HG03457 (cell line): Measurements from ENCODE around the gene CCND2.

ENCODE experiments used
- ATAC-seq: cut with Tn5 transposase; IDR thresholded peaks from one replicate; pipeline ENCODE4 v1.9.1; 2021; ENCODE audit warnings: moderate number of reproducible peaks; ENCODE audit not compliant: unreplicated experiment

Gene CCND2

GRCh38 chr12:4275870-4276301 lies 2.3 kb downstream of the CCND2 start:
- ATAC-seq, result no peak

DNA sequence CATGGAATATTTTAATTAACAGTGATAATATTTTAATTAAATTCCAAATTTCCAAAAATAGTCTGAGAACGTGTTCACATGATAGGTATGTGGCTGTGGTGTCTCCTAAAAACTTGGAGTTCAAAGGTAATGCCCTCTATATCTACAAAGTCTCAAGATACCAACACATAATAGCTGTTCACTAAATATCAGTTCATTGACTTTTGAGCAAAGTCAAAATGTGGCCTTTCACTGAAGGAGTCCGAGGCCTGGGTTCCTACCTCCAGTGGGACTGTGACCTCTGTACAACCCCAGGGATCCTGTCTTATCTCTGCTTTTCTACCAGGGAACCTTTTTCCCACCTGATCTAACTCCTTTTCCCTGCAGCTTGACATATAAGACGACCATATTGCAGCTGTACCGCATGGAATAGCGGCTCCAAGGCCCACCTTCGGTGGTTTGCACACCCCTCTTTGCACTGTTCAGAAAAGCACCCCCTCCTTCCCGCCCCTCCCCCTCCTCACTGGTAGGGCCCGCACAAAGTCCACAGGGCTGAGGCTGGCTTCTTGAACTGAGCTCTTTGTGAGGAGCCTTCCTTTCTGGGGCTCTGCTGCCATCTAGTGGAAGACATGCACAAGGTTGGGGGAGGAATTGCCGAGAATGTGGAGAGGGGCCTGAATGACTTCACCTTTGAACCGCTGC lies 3.1 kb downstream of the CCND2 start:
- no peak for ATAC-seq

DNA sequence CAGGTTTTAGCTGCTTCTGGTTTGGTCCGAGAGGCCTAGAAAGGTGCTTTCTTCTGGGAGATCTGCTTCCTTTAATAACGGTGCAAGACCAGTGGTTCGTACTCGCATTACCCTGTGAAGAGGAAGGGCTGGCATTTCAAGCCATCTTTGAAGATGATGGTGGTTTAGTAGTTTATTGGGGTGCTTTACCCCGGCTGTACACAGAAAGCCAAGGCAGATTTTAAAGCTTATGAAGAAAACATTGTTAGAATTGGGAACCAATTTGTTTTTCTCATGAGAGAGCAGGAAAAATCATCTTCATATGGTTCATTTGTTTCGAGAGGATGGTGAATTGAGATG lies 3.6 kb downstream of the CCND2 start:
- no peak for ATAC-seq

DNA sequence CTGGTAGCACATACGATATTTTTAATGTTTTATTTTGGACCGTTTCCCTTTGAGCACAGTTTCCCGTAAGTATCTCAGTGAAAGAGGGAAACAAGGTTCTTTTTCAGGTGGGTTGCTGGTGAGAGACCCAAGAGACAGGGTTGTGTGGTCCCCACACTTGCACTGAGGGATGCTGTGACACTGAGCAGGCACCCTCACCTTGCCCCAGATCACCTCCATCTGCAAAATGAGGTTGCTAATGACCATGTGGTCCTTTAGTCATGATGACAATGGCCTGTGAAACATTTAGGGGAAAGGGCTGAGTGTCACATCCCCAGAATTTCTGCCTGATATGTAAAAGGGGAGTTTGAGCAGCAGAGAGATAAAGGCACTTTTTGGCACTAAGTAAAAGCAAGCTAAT lies 4.3 kb downstream of the CCND2 start:
- ATAC-seq, result no peak

DNA sequence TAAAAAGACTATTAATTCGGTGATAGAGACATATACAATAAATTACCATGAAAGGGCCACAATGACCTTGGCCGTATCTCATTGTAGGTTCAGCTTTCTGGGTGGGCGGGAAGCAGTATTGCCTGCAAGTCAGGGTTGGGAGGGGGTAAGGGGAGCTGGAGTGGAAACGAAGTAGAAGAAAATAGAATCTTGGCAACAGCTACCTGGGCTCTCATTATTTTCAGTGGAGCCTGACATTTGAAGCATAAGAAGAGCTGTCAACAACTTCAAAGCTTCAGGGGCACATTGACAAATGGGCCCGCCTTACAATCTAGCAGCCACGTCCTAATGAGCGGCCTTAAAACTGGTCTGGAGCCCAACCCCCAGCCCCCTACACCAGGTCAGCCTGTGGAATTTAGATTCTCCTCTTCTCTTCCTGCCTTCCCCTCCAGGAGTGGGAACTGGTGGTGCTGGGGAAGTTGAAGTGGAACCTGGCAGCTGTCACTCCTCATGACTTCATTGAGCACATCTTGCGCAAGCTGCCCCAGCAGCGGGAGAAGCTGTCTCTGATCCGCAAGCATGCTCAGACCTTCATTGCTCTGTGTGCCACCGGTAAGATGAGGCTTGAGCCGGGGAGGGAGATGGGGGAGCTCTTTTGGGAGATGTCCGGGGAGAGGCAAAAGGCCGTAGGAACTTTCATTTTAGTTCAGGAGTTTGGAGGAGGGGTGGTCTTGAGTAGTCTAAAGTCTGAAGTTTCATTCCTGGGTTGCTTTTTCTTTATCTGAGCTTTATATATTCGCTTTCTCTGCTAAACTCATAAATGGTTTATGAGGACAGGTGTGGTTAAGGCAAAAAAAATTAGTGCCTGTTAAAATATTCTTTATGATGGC lies 5.0 kb downstream of the CCND2 start:
- ATAC-seq, result no peak

GRCh38 chr12:4279198-4279690 lies 5.7 kb downstream of the CCND2 start:
- no peak for ATAC-seq

- no peak for ATAC-seq
Measured at GRCh38 chr12:4280351-4281163, 7.0 kb downstream of the CCND2 start.

GRCh38 chr12:4281173-4281654 lies 7.7 kb downstream of the CCND2 start:
- no peak for ATAC-seq

DNA sequence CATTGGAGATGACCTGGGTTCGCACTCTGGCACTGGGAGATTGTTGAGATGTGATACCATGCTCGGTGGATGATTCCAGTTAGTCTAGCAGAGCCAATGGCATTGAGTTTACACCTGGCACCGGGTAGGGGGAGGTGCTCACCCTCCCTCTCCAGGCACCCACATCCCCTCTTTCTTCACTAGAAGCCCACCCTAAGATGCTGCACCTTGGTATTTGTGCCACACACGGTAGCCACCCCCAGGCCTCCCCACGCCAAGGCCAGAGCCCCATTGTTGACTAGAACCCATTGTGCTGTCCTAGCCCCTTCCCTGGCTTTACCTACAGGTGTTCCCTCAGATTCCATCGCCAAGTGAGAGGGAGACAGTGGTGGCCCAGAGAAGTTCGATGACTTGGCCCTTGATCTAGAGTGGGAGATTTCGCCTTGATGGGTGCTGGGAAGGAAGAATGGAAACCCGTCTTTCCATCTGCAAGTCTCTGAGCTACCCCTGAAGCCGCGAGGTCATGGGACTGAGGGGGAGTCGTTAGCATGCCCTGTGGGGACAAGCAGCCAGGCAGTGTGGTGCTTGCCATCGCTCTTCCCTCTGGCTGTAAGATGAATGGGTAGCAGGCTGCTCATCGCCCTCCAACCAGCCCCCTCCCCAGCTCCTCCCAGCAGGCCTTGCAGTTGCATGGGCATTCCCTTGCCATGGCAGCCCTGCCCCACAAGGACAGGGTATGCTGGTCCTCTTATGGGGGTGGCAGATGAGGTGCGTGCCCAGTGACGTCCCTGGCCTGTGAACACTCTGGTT lies 8.7 kb downstream of the CCND2 start:
- ATAC-seq, result no peak

- no peak for ATAC-seq
Measured at GRCh38 chr12:4282892-4283511, 9.4 kb downstream of the CCND2 start.

DNA sequence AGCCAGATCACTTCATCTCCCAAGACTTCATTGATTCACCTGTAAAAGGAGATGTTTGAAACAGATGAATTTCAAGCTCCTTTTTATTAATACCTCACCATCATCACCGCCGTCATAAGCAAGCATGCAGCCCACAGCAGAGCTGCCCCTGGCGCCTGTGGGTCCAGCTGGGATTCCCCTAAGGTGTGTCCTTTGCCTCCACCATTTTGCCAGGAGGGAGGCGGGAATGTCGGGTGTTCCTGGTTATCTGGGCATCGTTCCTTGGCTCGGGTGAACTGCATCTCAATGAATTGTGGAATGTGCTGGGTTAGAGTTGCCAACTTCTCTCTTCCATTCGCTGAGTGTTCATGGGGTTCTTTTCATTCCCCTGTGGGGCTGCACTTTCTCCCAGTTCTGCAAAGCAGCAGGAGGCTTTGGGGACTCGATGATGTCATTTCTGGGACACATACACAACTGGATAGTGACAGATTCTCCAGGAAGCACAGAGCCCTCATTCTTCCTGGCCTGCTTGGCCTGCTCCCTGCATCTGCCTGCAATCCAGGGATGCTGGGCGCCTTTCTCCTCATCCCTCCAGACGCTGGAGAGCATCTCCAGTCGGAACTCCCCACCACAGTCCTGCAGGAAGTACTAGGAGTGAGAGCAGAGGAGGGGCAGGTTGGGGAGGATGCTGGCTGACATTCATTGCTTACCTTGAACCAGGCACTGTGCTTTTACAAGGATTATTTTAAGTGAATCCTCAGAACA lies 10.1 kb downstream of the CCND2 start:
- no peak for ATAC-seq

DNA sequence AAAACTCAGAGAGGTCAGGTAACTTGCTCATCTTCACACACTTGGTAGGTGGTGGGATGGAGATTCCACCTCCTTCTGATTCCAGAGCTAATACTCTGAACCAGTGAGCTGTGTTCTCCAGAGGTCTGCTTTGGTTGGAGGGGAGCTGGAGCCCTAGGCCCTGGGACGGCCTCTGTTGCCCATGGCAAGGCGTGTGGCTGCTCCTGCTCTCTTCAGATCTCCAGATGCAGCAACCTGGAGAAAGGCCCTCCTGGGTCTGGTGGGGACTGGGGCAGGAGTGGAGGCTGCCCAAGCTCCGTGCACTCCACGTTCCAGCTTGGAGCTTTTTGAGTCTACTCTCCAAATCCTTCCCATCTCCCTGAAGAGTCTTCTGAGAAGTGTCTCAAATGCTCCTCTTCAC lies 10.7 kb downstream of the CCND2 start:
- no peak for ATAC-seq

DNA sequence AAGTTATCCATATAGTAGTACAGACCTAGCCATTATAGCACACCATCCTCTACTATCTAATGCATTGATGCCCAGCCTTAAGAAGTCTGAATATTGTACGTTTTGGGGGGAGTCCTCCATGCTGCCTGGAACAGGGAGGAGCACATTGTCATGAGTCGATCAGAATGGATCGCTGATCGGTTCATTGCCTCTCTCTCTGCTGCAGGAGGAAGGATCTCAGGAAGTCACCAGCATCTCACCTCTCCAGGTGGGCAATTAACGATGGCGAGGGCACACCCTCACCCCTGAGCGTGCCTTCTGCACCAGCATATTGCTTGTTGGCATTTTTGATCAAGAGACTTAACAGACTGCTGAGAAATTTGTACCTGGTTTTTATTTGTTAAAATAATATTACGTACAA lies 11.5 kb downstream of the CCND2 start:
- no peak for ATAC-seq

DNA sequence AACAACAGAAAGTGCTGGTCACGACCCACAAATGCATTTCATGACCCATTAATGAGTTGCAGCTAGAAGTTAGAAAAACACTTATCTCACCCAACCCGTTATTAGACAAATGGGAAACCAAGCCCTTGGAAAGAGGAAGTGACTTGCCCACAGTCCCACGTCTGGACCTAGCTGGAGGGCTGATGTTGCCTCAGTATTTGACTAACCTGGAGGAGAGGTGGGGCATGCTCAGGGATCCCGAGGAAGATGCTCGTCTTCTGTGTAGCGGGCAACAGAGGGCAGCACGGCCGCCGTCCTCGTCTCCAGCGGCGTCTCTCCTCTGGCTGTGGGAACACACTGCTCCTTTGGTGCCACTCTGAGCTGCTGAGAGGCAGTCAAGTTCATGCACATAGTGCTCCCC lies 12.7 kb downstream of the CCND2 start:
- ATAC-seq, result no peak

- no peak for ATAC-seq
Measured at GRCh38 chr12:4286771-4287317, 13.3 kb downstream of the CCND2 start.

- no peak for ATAC-seq
Measured at GRCh38 chr12:4287325-4288211, 14.0 kb downstream of the CCND2 start.

DNA sequence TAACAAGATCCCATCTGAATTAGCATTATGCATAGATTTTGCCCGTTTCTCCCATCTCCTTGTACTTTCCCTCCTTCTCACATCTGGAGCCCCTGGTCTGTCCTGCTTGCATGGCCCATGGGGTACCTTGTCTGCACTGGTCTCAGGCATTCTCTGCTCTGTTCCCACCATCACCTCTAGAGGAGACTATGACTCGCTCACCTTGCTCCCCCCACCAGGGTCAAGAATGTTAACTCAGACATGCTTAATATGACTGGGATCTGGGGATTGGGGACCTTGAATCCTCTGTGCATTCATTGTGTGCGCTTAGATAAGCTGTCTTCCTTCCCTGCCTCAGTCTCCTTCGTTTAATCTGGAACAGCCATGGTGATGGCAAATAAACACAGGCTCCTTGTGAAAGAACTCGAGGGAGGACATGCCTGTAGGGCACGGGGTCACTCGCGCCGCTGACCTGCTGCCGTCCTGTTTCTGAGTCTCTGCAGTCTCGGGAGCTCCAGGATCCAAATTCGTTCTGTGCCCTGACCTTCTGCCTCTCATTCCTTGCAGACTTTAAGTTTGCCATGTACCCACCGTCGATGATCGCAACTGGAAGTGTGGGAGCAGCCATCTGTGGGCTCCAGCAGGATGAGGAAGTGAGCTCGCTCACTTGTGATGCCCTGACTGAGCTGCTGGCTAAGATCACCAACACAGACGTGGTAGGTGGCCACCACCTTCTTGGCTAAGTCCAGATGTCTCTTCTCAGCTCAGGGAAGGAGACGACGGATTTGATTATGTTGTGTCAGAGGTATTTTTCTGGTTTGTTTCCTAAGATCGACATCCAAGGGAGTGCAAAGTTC lies 15.0 kb downstream of the CCND2 start:
- ATAC-seq, result no peak
